T-helper 2 cell treated with Interferon-gamma antibody and Interleukin-4, amounts not matched to agents 100 ng/mL and 5 ng/mL, for 36 hours (primary cell): ENCODE data around the gene DR1. TPM values are rescaled to one million over a fixed set of nuclear protein-coding genes. Genes with fewer than 3 reads are reported as not detected.

ENCODE experiments used
- intact Hi-C: fragments of 100-400 bp; cut with micrococcal nuclease; formaldehyde crosslinking; loops from one replicate; pipeline ENCODE4 v1.15.1; 2023
- total RNA-seq: library from RNA; stranded (reverse); gene quantifications from 2 replicates; pipeline ENCODE4 v1.2.3, GENCODE V29; 2022

Gene DR1
- total RNA-seq = 111 and 113 TPM in 2 replicates

DNA sequence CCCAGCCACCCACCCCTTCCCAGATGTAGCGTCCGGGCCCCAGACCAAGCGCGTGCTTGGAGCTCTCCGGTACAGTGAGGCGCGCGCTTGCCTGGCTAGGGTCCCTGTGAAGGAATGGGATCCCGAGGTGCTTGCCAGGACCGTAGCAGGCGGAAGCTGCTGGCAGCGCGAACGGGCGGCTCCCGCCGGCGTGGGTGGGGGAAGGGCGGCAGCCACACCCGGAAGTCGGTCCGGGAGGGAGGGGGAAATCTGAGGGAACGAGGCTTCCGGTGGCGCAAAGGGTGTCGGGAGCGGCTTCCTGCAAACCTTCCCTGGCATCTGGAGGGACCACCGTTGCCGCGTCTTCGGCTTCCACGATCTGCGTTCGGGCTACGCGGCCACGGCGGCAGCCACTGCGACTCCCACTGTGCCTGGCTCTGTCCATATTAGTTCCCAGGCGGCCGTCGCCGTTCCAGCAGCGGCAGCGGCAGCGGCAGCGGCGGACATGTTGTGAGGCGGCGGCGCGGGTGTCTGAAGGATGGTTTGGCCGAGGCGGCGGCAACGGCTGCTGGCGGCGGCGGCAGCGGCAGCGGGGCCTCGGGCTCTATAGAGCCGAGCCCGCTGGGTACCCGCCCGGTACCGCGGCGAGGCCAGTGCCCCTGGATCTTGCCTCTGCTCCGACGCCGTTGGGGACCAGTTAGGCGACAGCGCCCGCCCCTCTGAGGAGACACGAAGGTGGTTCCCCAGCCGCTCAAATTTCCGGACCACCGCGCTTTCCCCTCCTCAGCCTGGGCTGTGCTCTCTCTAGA is at the start of gene DR1:
DR1 (plus strand) TSS at position 275 of the 788 bp plus-strand sequence. CDS start 739 bp downstream, outside the sequence.
- intact Hi-C loops = loop anchor here (1.0 to 5.0 kb wide), 9 partner anchors 10 to 1071 kb away; partner anchors contain the start of genes ABCD3, CCDC18, GCLM and MTF2

GRCh38 chr1:93296555-93297154 is 49.1 kb upstream of the DR1 start:
- intact Hi-C loops = no loop called here

DNA sequence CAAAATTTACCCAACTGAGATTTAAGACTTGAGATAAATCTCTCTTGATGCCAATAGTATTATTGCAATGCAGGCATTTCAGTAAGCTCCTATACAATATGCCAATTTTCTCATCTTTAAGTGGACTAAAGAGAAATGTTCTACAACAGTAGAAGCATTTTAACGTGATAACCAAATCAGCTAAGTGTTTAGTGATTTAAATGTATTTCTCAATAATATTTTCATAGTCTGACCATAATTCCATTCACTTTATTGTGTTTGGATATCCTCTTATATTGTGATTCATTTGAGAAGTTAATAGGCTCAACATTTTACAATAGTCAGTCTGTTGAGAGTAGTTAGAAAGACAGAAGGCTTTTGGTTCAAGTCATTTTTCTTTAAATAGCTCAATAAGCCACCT is 44.6 kb upstream of the DR1 start:
- intact Hi-C loops = loop anchor here (5.0 kb wide), 4 partner anchors 146 to 546 kb away; partner anchors contain the start of gene FNBP1L

- intact Hi-C loops = loop anchor here (5.0 kb wide), 4 partner anchors 145 to 545 kb away; partner anchors contain the start of gene FNBP1L
Measured at GRCh38 chr1:93302078-93302477, 43.6 kb upstream of the DR1 start.

DNA sequence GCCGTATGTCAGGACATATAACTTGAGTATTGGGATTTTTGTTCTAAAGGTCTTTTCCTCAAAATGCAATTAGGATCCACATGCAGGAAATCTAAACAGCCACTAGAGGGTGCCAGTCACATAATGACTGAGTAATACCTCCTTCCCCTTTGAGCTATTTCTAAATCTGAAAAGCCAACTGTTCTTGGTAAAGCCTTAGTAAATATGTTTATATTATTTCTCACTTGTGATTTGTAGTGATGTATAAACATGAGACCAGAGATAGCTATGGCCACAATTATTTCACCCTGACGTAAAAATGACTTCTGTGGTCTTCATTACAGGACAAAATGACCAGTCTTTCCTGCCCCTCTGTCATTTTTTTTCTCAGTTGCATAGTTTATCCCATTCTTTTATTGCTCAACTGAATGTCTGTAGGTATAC is 41.0 kb upstream of the DR1 start:
- intact Hi-C loops = loop anchor here (2.0 to 5.0 kb wide), 5 partner anchors 40 to 543 kb away; partner anchors contain the start of genes DR1 and FNBP1L

DNA sequence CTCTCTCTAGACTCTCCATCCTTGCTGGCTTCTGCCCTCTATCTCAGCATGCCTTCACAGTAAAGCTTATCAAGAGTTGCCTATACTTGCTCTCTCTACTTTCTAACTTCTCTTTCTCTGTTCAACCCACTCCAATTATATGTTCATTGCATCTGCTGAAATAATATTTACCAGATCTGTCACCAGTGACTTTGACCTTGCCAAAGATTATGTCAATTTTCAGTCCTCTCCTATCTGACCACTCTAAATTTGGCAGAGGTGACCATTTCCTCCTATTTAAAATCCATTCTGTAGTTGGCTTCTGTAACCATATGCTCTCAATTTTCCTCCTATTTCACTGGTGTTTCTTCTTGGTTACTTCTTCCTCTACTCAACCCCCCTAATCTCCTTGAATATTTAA is 38.8 kb upstream of the DR1 start:
- intact Hi-C loops = no loop called here

DNA sequence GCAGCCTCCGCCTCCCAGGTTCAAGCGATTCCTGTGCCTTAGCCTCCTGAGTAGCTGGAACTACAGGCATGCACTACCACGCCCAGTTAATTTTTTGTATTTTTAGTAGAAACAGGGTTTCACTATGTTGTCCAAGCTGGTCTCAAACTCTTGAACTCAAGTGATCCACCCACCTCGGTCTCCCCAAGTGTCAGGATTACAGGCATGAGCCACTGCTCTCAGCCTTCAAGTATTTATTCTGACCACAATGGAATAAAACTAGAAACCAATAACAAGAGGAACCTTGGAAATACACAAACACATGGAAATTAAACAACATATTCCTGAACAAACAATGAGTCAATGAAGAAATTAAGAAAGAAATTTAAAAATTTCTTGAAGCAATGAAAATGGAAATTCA is 32.7 kb upstream of the DR1 start:
- intact Hi-C loops = no loop called here

DNA sequence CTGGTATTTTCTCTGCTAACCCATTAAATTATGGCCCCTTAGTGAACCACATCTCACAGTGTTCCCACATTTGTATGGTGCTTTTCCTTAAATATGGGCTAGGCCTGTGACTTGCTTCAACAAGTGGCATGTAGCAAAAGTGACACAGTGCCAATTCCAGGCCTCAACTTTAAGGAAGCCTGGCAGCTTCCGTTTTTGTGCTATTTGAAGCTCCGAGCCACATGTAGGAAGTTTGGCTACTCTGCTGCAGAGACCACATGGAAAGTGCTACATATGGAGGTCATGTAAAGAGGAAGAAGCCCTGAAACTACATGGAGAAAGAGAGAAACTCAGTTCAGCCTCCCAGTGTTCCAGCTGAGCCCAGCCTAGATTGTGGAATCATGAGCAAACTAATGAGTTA is 28.5 kb upstream of the DR1 start:
- intact Hi-C loops = no loop called here

DNA sequence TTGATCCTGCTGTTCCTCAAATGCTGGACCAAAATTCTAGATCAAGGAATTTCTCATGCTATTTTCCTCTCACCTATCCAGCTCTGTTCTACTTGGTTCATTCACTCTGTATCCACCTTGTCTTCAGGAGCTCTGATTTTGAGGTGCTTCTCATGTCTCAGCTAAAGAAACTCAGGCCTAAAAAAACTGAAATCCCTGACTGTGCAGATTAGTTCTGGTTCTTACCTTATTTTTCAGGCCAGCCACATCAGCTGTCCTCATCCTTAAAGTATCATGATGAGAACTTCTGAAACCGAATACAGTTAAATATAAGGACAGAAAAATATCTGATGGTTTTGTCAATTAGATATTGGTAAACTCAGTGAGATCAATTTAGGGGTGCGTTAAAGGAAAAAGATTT is 27.8 kb upstream of the DR1 start:
- intact Hi-C loops = no loop called here

GRCh38 chr1:93321720-93322119 is 24.0 kb upstream of the DR1 start:
- intact Hi-C loops = no loop called here

DNA sequence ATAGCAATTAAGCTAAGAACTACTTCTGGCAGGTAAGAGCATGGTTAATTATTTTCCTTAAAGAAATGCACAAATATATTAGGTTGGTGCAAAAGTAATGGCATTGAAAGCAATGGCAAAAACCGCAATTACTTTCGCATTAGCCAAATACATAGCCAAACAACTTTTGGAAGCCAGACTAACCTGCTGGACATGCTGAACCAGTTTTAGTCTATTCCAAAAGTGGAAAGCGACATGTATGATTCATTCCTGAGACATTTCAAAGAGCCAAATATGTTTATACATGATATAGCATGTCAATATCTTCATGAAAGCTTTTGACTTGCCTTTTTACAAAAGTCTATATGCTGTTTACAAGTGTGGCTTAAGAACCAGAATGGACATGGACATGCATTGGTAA is 23.4 kb upstream of the DR1 start:
- intact Hi-C loops = no loop called here

DNA sequence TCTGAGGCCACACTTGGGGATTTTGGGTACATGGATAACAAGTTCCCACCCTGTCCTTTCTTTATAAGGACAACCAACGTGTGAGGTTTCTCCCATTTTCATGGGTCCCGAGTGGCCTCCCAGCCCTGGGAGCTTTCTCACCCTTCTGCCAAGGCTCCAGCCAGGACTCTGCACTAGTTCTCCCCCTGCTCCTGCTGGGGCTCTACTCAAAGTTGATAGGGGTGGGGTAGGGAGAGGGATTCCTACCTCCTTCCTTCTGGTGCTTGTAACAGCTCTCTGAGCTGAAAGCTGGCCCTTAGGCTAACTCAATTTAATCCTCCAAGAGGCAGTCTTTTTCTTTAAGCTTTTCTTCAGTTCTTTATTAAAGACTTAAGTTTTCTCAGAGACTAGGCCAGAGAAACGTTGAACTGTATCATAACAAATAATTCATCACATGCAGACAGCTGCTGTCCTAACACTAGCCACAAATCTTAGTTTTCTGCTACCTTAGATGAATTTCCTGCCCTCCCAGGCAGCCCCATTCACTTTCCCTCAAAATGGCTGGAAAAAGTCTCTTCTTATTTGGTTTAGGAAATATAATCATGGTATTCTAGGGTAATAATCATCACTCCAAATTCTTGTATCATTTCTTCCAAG is 22.4 kb upstream of the DR1 start:
- intact Hi-C loops = no loop called here

GRCh38 chr1:93324486-93325464 is 20.9 kb upstream of the DR1 start:
- intact Hi-C loops = no loop called here

GRCh38 chr1:93328809-93329760 is 16.6 kb upstream of the DR1 start:
- intact Hi-C loops = no loop called here

DNA sequence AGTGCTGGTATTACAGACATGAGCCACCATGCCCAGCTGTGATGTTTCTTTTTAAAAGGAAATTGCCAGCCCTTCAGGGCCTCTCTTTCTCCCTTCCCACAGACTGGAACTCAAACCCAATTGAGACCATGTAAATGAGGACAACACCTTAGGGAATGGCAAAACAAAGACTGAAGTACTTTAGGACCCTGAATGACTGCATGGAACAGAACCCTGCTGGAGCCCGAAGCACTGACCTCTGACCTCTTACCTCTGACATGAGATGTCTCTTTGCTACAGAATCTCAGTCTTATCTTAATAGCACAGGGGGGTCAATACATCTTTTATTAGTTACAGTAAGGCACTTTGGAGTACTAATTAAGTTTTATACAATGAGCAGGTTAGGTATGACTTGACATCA is 15.5 kb upstream of the DR1 start:
- intact Hi-C loops = no loop called here

GRCh38 chr1:93330617-93331016 is 15.1 kb upstream of the DR1 start:
- intact Hi-C loops = no loop called here

DNA sequence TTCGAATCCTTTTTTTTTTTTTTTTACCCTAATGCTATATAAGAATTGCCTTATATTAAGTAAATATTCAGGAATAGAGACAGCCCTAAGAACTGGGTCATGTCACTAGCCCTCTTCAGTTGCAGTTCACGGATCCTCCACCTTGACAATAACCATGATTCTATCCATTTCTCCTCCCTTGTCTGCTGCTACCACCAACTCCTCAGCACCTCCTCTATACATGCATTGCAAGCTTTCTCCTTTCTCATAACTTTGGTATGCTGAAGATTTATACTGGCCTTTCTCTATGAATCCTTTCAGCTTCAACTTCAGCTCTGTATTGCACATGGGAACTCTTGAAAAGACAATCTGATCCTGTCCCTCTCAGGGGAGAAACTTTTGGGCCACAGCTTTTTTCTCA is 14.3 kb upstream of the DR1 start:
- intact Hi-C loops = no loop called here

DNA sequence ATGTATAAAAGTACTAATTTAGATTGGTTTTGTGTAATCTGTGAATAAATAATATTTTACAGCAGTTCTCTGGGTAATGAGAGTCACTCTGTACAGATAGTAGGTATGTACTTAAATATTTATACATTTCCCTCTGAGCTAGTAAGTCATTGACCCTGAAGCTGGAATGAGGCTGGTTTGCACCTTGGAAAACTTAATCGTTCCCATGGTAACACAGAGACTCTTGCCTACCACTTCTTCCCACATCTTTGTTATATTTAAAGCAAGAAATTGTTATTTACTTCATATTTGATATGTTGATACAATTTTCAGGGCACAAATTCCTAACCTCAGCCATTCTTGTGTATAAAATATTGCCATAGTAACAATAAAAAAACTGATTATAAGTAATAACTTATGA is 13.3 kb upstream of the DR1 start:
- intact Hi-C loops = no loop called here

DNA sequence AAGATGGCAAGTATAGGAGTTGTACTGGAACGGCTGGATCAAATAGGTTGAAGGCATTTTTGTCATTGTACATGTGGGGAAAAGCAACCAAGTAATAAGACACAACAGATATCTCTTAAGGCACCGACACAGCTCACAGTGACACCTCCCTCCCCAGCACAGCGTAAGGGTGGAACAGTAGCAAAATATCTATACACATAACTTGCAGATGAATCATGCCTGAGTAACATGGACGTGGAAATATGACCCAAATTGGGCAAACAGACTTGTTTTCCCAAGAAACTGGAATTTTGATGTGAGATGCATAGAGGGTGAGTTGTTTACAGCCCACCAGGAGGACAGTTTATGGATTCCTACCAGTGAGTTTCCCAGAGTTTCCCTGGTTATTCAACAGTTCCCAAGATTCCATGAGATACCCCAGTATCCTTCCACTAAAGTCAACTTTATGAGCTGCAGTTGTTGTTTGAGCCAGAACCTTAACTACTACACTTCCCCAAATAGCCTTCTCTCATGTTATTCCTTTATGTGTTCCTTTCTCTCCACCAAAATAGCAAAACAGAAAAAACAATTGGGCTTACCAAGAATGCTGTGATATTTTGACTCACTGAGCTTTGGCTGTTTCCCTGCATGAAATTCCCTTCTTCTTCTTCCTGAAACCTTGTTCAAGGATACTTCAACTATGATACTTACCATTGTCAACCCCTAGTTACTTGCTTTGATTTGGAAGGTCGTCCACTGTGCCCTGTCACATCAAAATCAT is 7.1 kb upstream of the DR1 start:
- intact Hi-C loops = no loop called here
